ENCODE results near the gene KCTD20.
A peak's percentile ranks its signal among the peaks of the same experiment; 100 is the strongest.
"Not testable (repeated sequence)": the region's sequence is repeated elsewhere in the genome, so short reads cannot be mapped to it uniquely, and the experiment has no call there.

Gene KCTD20

GRCh38 chr6:36443471-36444428, 950 bp downstream of the KCTD20 start:
- H3K4me1 ChIP-seq (ENCODE audit: control insufficient read depth in 5 of 5, insufficient read depth in 5 of 5, low read length in 5 of 5): peaks cover 8 to 43% (median 40%) of the 10 kb centered on the region in 5 donors
- no peaks in the 10 kb centered on the region for H3K36me3 ChIP-seq (ENCODE audit: control insufficient read depth in 5 of 5, insufficient read depth in 5 of 5, low read length in 5 of 5)
- H3K9ac ChIP-seq (ENCODE audit: low read length in 5 of 5): peak overlapping the region; percentile 84 to 97 (median 96)
- H3K9me3 ChIP-seq (ENCODE audit: control insufficient read depth in 5 of 5, low read length in 5 of 5): no peaks in the 10 kb centered on the region
- peak overlapping the region; percentile 93 to 98 (median 97) for H3K4me3 ChIP-seq (ENCODE audit: low read depth in 1 of 5, low read length in 5 of 5)
- H3K27ac ChIP-seq (ENCODE audit: low read depth, low read length): peak overlapping the region; percentile 100
- H3K27me3 ChIP-seq (ENCODE audit: control insufficient read depth in 5 of 5, insufficient read depth in 4 of 5, low read length in 5 of 5): no peaks in the 10 kb centered on the region

GRCh38 chr6:36444470-36444869, 1.7 kb downstream of the KCTD20 start:
- H3K4me1 ChIP-seq (ENCODE audit: control insufficient read depth in 5 of 5, insufficient read depth in 5 of 5, low read length in 5 of 5): peaks cover 8 to 43% (median 40%) of the 10 kb centered on the region in 5 donors
- H3K27me3 ChIP-seq (ENCODE audit: control insufficient read depth in 5 of 5, insufficient read depth in 4 of 5, low read length in 5 of 5): no peaks in the 10 kb centered on the region
- H3K9me3 ChIP-seq (ENCODE audit: control insufficient read depth in 5 of 5, low read length in 5 of 5): peaks cover 0 to 5% (median 0%) of the 10 kb centered on the region in 5 donors
- H3K9ac ChIP-seq (ENCODE audit: low read length in 5 of 5): peak overlapping the region; percentile 84 to 97 (median 96)
- peak overlapping the region; percentile 93 to 98 (median 97) for H3K4me3 ChIP-seq (ENCODE audit: low read depth in 1 of 5, low read length in 5 of 5)
- peaks cover 0 to 5% (median 0%) of the 10 kb centered on the region in 5 donors for H3K36me3 ChIP-seq (ENCODE audit: control insufficient read depth in 5 of 5, insufficient read depth in 5 of 5, low read length in 5 of 5)
- H3K27ac ChIP-seq (ENCODE audit: low read depth, low read length): peak overlapping the region; percentile 100

GRCh38 chr6:36445621-36446020, 2.8 kb downstream of the KCTD20 start:
- H3K27ac ChIP-seq (ENCODE audit: low read depth, low read length): peak overlapping the region; percentile 100
- H3K9ac ChIP-seq (ENCODE audit: low read length in 5 of 5): no peak overlapping the region
- peaks cover 0 to 5% (median 0%) of the 10 kb centered on the region in 5 donors for H3K9me3 ChIP-seq (ENCODE audit: control insufficient read depth in 5 of 5, low read length in 5 of 5)
- peaks cover 0 to 6% (median 0%) of the 10 kb centered on the region in 5 donors for H3K36me3 ChIP-seq (ENCODE audit: control insufficient read depth in 5 of 5, insufficient read depth in 5 of 5, low read length in 5 of 5)
- no peak overlapping the region for H3K4me3 ChIP-seq (ENCODE audit: low read depth in 1 of 5, low read length in 5 of 5)
- H3K27me3 ChIP-seq (ENCODE audit: control insufficient read depth in 5 of 5, insufficient read depth in 4 of 5, low read length in 5 of 5): no peaks in the 10 kb centered on the region
- H3K4me1 ChIP-seq (ENCODE audit: control insufficient read depth in 5 of 5, insufficient read depth in 5 of 5, low read length in 5 of 5): peaks cover 8 to 43% (median 40%) of the 10 kb centered on the region in 5 donors

GRCh38 chr6:36449173-36449572, 6.4 kb downstream of the KCTD20 start:
- not testable (repeated sequence) for H3K27me3 ChIP-seq (ENCODE audit: control insufficient read depth in 5 of 5, insufficient read depth in 4 of 5, low read length in 5 of 5); H3K27ac ChIP-seq (ENCODE audit: low read depth, low read length); H3K9ac ChIP-seq (ENCODE audit: low read length in 5 of 5); H3K9me3 ChIP-seq (ENCODE audit: control insufficient read depth in 5 of 5, low read length in 5 of 5); H3K4me3 ChIP-seq (ENCODE audit: low read depth in 1 of 5, low read length in 5 of 5)
- Histone ChIP-seq H3K36me3 (ENCODE audit: control insufficient read depth in 5 of 5, insufficient read depth in 5 of 5, low read length in 5 of 5) (peaks cover 0 to 14% (median 0%) of the 10 kb centered on the region in 5 donors), H3K4me1 (ENCODE audit: control insufficient read depth in 5 of 5, insufficient read depth in 5 of 5, low read length in 5 of 5) (peaks cover 5 to 23% (median 14%) of the 10 kb centered on the region in 5 donors)

GRCh38 chr6:36452897-36453296, 10.1 kb downstream of the KCTD20 start:
- not testable (repeated sequence) for H3K4me1 ChIP-seq (ENCODE audit: control insufficient read depth in 5 of 5, insufficient read depth in 5 of 5, low read length in 5 of 5); H3K9ac ChIP-seq (ENCODE audit: low read length in 5 of 5); H3K9me3 ChIP-seq (ENCODE audit: control insufficient read depth in 5 of 5, low read length in 5 of 5); H3K27ac ChIP-seq (ENCODE audit: low read depth, low read length); H3K27me3 ChIP-seq (ENCODE audit: control insufficient read depth in 5 of 5, insufficient read depth in 4 of 5, low read length in 5 of 5); H3K4me3 ChIP-seq (ENCODE audit: low read depth in 1 of 5, low read length in 5 of 5)
- peaks cover 0 to 21% (median 2%) of the 10 kb centered on the region in 5 donors for H3K36me3 ChIP-seq (ENCODE audit: control insufficient read depth in 5 of 5, insufficient read depth in 5 of 5, low read length in 5 of 5)

- no peaks in the 10 kb centered on the region for H3K27me3 ChIP-seq (ENCODE audit: control insufficient read depth in 5 of 5, insufficient read depth in 4 of 5, low read length in 5 of 5)
- peaks cover 0 to 15% (median 2%) of the 10 kb centered on the region in 5 donors for H3K36me3 ChIP-seq (ENCODE audit: control insufficient read depth in 5 of 5, insufficient read depth in 5 of 5, low read length in 5 of 5)
- H3K4me1 ChIP-seq (ENCODE audit: control insufficient read depth in 5 of 5, insufficient read depth in 5 of 5, low read length in 5 of 5): peaks cover 0 to 14% (median 7%) of the 10 kb centered on the region in 5 donors
- no peak overlapping the region for H3K9ac ChIP-seq (ENCODE audit: low read length in 5 of 5)
- no peak overlapping the region for H3K4me3 ChIP-seq (ENCODE audit: low read depth in 1 of 5, low read length in 5 of 5)
- H3K27ac ChIP-seq (ENCODE audit: low read depth, low read length): no peak overlapping the region
- no peaks in the 10 kb centered on the region for H3K9me3 ChIP-seq (ENCODE audit: control insufficient read depth in 5 of 5, low read length in 5 of 5)
These were observed 12.8 kb downstream of the KCTD20 start for GRCh38 chr6:36455486-36456027.

GRCh38 chr6:36459501-36459900, 16.7 kb downstream of the KCTD20 start:
- Histone ChIP-seq H3K4me1 (ENCODE audit: control insufficient read depth in 5 of 5, insufficient read depth in 5 of 5, low read length in 5 of 5) (peaks cover 0 to 27% (median 14%) of the 10 kb centered on the region in 5 donors), H3K4me3 (ENCODE audit: low read depth in 1 of 5, low read length in 5 of 5) (no peak overlapping the region), H3K27ac (ENCODE audit: low read depth, low read length) (peak overlapping the region; percentile 54), H3K9me3 (ENCODE audit: control insufficient read depth in 5 of 5, low read length in 5 of 5) (no peaks in the 10 kb centered on the region), H3K27me3 (ENCODE audit: control insufficient read depth in 5 of 5, insufficient read depth in 4 of 5, low read length in 5 of 5) (no peaks in the 10 kb centered on the region), H3K9ac (ENCODE audit: low read length in 5 of 5) (peak overlapping the region in 1 of 5 donors; percentile 46), H3K36me3 (ENCODE audit: control insufficient read depth in 5 of 5, insufficient read depth in 5 of 5, low read length in 5 of 5) (peaks cover 0 to 6% (median 2%) of the 10 kb centered on the region in 5 donors)

GRCh38 chr6:36460916-36461315, 18.1 kb downstream of the KCTD20 start:
- H3K4me1 ChIP-seq (ENCODE audit: control insufficient read depth in 5 of 5, insufficient read depth in 5 of 5, low read length in 5 of 5): peaks cover 0 to 30% (median 14%) of the 10 kb centered on the region in 5 donors
- H3K27ac ChIP-seq (ENCODE audit: low read depth, low read length): no peak overlapping the region
- H3K36me3 ChIP-seq (ENCODE audit: control insufficient read depth in 5 of 5, insufficient read depth in 5 of 5, low read length in 5 of 5): peaks cover 0 to 2% (median 0%) of the 10 kb centered on the region in 5 donors
- no peak overlapping the region for H3K4me3 ChIP-seq (ENCODE audit: low read depth in 1 of 5, low read length in 5 of 5)
- no peaks in the 10 kb centered on the region for H3K27me3 ChIP-seq (ENCODE audit: control insufficient read depth in 5 of 5, insufficient read depth in 4 of 5, low read length in 5 of 5)
- H3K9ac ChIP-seq (ENCODE audit: low read length in 5 of 5): no peak overlapping the region
- no peaks in the 10 kb centered on the region for H3K9me3 ChIP-seq (ENCODE audit: control insufficient read depth in 5 of 5, low read length in 5 of 5)

GRCh38 chr6:36461646-36462045, 18.8 kb downstream of the KCTD20 start:
- no peaks in the 10 kb centered on the region for H3K9me3 ChIP-seq (ENCODE audit: control insufficient read depth in 5 of 5, low read length in 5 of 5)
- H3K36me3 ChIP-seq (ENCODE audit: control insufficient read depth in 5 of 5, insufficient read depth in 5 of 5, low read length in 5 of 5): peaks cover 0 to under 1% (median 0%) of the 10 kb centered on the region in 5 donors
- H3K4me1 ChIP-seq (ENCODE audit: control insufficient read depth in 5 of 5, insufficient read depth in 5 of 5, low read length in 5 of 5): peaks cover 0 to 30% (median 14%) of the 10 kb centered on the region in 5 donors
- H3K4me3 ChIP-seq (ENCODE audit: low read depth in 1 of 5, low read length in 5 of 5): no peak overlapping the region
- H3K27ac ChIP-seq (ENCODE audit: low read depth, low read length): no peak overlapping the region
- peak overlapping the region in 2 of 5 donors; percentile 2 to 20 for H3K9ac ChIP-seq (ENCODE audit: low read length in 5 of 5)
- no peaks in the 10 kb centered on the region for H3K27me3 ChIP-seq (ENCODE audit: control insufficient read depth in 5 of 5, insufficient read depth in 4 of 5, low read length in 5 of 5)

- no peak overlapping the region for H3K27ac ChIP-seq (ENCODE audit: low read depth, low read length)
- H3K36me3 ChIP-seq (ENCODE audit: control insufficient read depth in 5 of 5, insufficient read depth in 5 of 5, low read length in 5 of 5): no peaks in the 10 kb centered on the region
- H3K4me1 ChIP-seq (ENCODE audit: control insufficient read depth in 5 of 5, insufficient read depth in 5 of 5, low read length in 5 of 5): peaks cover 0 to 30% (median 14%) of the 10 kb centered on the region in 5 donors
- H3K9me3 ChIP-seq (ENCODE audit: control insufficient read depth in 5 of 5, low read length in 5 of 5): no peaks in the 10 kb centered on the region
- no peak overlapping the region for H3K4me3 ChIP-seq (ENCODE audit: low read depth in 1 of 5, low read length in 5 of 5)
- no peak overlapping the region for H3K9ac ChIP-seq (ENCODE audit: low read length in 5 of 5)
- no peaks in the 10 kb centered on the region for H3K27me3 ChIP-seq (ENCODE audit: control insufficient read depth in 5 of 5, insufficient read depth in 4 of 5, low read length in 5 of 5)
These were observed 20.9 kb downstream of the KCTD20 start for GRCh38 chr6:36463676-36464075.

All from subcutaneous abdominal adipose tissue (tissue), 5 donors.